Adipose tissue (tissue), 3 donors: ENCODE measurements around the gene BRDT. TPM values are rescaled to one million over a fixed set of nuclear protein-coding genes. Genes with fewer than 3 reads are reported as not detected.
"Not testable (repeated sequence)": the region's sequence is repeated elsewhere in the genome, so short reads cannot be mapped to it uniquely, and the experiment has no call there.

Source experiments
- H3K27ac ChIP-seq: one replicate; pipeline ENCODE4 v1.5.1; 2013; ENCODE audit warnings: low read depth, low read length
- WGBS, 3 donors: extraction: QIAGEN DNeasy Blood & Tissue Kit; methylation state at CpG; one replicate each; pipeline ENCODE4 v1.1.7; 2013; 5-methylcytosine and 5-hydroxymethylcytosine counted together
- polyA plus RNA-seq, 3 donors: library from polyadenylated mRNA; stranded (reverse); fragments of 200-250 nt; gene quantifications; one replicate each; pipeline ENCODE4 v1.2.3, GENCODE V29; 2013
- donor health status: healthy with polysubstance abuse.
- donor health status: Bipolar disorder and iron deficiency.
- donor health status: healthy.

Gene BRDT
- polyA plus RNA-seq, 3 donors = not detected

DNA sequence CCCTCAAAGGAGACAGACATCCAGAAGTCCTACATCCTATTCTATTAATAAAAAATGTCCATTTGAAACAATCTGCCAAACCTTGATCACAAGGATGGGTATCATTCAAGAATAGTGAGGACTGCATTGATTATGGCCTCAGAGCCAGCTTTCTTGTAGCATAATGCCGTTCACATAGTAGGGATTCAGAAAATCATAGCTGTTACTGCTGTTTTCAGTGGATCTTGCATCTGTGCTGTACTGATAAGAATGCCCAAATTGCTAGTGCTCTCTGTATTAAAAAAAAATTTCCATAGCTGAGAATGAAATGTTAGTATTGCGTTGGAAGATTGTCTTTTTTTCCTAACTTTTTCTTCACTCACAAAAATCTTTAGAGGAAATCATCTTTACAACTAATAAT is 19.1 kb downstream of the BRDT start:
- H3K27ac ChIP-seq = no peak overlapping the region
- WGBS, 3 donors = 71 to 90% (median 89%) methylated on average over 2 of the region's 2 CpGs

DNA sequence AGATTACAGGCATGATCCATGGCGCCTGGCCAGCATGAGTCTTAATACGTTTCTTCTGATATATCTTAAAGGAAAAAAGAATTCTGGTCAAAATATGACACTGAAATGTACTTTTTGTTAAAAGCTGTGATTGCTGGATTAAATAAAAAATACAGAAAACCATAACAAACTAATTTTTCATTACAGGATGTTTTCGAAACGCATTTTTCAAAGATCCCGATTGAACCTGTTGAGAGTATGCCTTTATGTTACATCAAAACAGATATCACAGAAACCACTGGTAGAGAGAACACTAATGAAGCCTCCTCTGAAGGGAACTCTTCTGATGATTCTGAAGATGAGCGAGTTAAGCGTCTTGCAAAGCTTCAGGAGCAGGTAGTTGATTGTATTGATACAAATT is 30.2 kb downstream of the BRDT start:
- H3K27ac ChIP-seq = no peak overlapping the region
- WGBS, 3 donors = 90 to 94% (median 94%) methylated on average over 7 of the region's 7 CpGs

DNA sequence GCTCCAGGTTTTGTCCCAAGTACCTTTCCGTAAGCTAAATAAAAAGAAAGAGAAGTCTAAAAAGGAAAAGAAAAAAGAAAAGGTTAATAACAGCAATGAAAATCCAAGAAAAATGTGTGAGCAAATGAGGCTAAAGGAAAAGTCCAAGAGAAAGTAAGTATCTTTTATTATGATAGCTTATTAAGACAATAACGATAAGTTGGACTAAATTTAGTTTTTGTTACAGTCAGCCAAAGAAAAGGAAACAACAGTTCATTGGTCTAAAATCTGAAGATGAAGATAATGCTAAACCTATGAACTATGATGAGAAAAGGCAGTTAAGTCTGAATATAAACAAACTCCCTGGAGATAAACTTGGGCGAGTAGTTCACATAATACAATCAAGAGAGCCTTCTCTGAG is 31.5 kb downstream of the BRDT start:
- WGBS, 3 donors = 70 to 79% (median 76%) methylated on average over 3 of the region's 3 CpGs

DNA sequence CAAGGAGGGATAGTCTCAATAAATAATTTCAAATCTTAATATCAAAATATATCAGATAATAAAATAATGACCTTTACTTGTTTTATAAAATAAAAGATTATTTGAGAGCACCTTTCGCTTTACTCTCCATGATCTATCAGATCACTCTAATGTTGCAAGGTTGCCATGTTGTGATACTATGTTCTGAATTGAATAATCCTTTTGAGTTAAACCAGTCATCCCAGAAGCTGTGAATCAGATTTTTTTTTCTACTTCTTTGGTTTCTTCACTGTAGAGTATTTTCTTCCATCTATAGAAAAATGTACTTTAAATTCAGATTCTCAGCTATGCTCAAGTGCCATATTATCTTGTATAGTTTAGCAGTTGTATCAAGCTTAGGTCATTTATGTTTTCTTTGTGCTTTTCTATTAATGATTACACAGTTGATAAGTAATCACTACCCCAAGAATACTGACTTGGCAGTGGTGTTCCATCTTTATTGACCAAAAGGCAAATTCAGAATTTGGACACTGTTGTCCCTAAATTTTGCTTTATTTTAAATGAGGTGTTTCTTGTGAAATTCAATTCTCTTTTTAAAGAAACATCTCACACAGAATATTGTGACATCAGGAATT is 32.9 kb downstream of the BRDT start:
- WGBS, 3 donors = 54 to 63% (median 55%) methylated on average over 1 of the region's 1 CpG
- no peak overlapping the region for H3K27ac ChIP-seq

More for the DNA sequence above, 31.5 kb downstream of the BRDT start:
- H3K27ac ChIP-seq = no peak overlapping the region

DNA sequence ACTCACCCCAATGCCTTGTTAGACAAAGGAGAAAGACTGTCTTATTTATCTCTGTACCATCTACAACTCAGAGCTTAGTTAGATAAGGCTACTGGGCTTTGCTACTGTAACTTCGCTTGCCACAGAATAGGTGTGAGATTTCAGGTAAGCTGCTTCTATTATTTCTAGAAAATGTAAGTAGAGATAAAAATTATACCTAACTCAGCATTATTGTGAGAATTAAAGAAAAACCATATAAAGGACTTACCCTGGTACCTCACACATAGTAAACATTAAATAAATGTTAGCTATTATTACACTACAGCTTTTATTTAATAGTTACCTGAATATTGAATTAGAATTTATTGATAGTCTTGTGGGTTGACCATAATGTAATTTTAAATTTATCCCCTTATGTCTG is 44.1 kb downstream of the BRDT start:
- WGBS, 3 donors = 91 to 100% (median 92%) methylated on average over 1 of the region's 1 CpG

DNA sequence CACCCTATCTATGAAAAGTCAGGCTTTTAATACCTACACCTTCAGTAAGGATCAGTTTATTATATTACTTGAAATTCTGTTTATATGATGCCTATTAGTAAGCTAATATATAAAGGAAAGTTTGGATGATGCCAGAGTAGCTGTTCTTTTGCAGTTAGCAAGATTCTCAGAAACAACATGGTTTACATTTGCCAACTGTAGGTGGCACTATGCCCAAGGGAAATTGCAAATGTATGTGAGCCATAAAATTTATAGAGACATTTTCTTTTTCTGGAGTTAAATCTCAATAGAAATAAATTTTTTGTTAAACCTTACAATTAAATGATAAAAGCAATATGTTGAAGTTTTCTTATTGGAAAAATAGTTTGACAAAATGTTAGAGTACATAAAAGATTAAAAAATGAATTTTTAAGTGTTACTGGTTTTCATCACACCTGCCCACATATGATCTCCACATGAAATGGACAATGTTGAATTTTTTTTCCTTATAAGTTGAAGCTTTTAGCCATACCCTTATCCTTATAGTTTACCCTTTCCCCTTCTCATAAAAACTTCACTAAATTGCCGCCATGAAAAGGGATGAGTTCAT is 48.5 kb downstream of the BRDT start:
- 68 to 83% (median 74%) methylated on average over 1 of the region's 1 CpG for WGBS, 3 donors
- no peak overlapping the region for H3K27ac ChIP-seq

More for the DNA sequence above, 44.1 kb downstream of the BRDT start:
- H3K27ac ChIP-seq = no peak overlapping the region

DNA sequence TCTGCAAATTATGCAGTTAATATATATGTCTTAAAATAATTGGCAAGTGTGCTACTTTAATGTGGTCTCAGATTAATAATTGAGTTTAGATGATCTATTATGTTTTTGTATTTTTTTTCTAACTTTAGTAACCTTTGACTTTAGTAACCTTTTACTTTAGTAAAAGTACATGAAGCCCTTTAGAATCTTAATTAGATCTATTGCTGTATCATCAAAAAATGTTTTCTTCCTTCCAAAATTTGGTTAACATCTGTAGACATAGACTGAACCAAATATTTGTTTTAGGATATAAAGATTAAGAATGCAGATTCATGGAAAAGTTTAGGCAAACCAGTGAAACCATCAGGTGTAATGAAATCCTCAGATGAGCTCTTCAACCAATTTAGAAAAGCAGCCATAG is 54.9 kb downstream of the BRDT start:
- H3K27ac ChIP-seq = no peak overlapping the region

DNA sequence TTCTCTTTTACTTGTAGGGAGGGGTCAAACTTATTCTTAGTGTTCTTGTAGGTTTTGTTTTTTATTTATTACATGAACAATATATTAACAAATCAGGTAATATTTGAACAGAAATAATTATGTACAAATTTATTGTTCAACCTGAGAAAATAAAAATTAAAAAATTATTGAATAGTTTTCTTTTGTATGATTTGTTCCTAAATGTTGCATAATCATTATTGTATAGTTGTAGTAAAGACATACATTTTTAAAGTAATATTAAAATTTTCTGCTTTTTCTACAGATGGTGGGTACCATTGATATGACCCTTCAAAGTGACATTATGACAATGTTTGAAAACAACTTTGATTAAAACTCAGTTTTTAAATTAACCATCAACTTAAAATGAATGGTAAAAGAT is 64.7 kb downstream of the BRDT start:
- no peak overlapping the region for H3K27ac ChIP-seq

DNA sequence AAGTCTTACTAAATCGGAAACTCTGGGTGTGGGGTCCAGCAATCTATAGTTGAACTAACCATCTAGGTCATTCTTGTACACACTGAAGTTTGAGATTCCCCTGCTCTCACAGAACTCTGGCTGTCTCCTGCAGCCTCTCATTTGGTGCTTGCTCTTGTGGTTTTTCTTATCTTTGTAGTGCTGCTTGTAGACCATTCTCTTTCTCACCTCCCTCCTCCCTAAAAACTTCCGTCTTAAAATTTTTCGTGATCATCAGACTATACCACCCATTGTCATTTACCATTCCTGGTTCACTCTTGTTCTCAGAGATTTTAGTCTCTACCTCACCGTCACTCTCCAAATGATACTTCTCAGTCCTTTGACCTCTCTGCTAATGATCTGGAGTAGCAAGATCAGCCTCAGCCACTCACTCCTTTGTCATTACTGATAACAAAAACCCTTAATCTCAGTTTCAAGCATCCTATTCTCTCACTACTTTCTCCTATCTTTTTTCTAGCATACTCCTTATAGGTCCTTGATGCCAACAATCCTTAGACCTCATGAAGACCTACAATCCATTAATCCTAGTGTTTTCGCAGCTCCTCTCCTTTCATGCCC is 67.6 kb downstream of the BRDT start:
- H3K27ac ChIP-seq = no peak overlapping the region
- WGBS, 3 donors = 68 to 76% (median 73%) methylated on average over 5 of the region's 5 CpGs

DNA sequence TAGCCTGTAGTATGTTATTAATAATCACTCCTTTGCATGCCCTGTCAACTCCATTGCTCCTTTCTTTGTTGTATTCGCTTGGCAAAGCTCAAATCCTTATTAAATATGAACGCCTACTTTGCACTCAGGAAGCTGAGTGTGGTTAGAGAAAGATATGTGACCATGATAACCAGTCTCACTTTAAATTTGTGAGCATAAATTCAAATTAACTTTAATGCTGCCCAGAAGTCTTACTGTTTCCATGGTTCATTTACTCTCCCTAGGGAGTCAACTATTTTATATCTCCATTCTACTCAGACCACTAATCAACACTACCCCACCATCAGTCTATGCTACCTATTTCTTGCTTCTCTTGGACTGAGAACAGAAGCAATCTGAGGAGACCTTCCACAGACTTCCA is 68.5 kb downstream of the BRDT start:
- 53 to 60% (median 57%) methylated on average over 2 of the region's 2 CpGs for WGBS, 3 donors
- H3K27ac ChIP-seq = no peak overlapping the region

DNA sequence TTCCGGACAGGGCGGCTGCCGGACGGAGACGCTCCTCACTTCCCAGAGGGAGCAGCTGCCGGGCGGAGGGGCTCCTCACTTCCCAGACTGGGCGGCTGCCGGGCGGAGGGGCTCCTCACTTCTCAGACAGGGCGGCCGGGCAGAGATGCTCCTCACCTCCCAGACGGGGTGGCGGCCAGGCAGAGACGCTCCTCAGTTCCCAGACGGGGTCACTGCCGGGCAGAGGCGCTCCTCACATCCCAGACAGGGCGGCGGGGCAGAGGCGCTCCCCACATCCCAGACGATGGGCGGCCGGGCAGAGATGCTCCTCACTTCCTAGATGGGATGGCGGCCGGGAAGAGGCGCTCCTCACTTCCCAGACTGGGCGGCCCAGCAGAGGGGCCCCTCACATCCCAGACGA is 76.8 kb downstream of the BRDT start:
- H3K27ac ChIP-seq = not testable (repeated sequence)
- 93 to 99% (median 93%) methylated on average over 15 to 29 of the region's 29 CpGs for WGBS, 3 donors

DNA sequence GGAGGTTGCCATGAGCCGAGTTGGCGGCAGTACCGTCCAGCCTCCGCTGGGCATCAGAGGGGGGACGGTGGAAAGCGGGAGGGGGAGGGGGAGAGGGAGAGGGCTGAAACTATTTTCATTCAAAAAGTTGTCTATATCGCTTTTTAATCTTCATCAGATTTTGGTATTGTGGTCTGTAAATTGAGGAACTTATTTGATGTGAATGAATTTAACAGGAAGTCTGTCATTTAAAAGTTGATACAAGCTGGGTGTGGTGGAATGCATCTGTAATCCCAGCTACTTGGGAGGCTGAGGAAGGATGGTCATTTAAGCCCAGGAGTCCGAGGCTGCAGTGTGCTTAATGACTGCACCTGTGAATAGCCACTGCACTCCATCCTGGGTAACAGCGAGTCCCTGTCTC is 77.6 kb downstream of the BRDT start:
- H3K27ac ChIP-seq = no peak overlapping the region
- 84 to 92% (median 89%) methylated on average over 9 of the region's 9 CpGs for WGBS, 3 donors

DNA sequence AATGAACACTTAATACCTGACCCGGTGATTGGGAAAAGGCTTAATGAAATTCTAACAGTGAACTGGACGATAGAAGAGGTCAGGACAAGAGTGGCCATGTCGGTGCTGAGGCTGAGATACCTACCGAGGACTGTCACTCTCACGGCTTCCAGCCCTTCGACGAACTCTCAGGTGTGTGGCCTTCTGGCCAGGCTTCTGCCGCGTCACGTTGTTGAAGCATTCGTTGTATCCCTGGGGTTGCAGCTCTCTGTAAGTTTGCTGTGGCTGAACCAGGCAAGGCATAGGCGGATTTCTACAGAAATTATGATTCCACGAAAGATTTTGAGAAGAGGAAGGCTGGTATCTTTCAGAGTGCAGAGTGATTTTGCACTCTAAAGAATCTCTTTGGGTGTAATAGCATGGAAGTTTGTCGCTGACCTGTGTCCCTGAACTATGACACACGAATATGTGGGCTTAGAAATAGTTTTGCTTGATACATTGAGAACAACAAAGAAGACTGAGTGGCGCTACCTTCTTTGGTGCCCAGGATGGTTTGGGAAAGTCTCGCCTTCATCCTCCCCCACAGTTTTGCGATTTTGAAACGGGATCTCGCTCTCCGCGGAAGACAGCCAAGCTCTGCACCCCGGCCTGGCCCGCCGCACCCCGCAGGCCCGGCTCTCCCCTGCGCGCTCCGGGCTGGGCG is 80.2 kb downstream of the BRDT start:
- 39 to 43% (median 43%) methylated on average over 30 to 31 of the region's 31 CpGs for WGBS, 3 donors
- no peak overlapping the region for H3K27ac ChIP-seq

DNA sequence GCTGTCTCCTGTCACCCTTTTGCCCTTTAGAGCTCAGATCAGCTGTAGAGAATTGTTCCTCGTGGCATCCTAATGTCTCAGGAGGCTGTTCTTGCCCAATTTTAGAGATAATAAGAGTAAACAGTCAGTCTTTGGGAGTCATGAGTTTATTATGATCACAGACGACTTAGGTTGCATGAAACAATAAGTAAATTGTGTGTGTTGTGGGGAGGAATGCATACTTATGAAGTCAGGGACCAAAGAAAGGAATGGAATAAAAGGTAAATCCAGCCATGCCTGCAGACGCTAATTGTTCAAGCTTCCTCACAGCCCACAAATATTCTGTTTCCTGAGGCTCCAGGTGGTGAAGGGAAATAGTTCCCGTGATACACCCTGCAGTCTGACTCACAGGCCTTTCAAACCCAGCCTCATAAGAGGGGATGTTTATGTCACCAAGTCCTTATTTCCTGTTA is 81.5 kb downstream of the BRDT start:
- 24 to 28% (median 26%) methylated on average over 4 of the region's 4 CpGs for WGBS, 3 donors
- H3K27ac ChIP-seq = no peak overlapping the region

DNA sequence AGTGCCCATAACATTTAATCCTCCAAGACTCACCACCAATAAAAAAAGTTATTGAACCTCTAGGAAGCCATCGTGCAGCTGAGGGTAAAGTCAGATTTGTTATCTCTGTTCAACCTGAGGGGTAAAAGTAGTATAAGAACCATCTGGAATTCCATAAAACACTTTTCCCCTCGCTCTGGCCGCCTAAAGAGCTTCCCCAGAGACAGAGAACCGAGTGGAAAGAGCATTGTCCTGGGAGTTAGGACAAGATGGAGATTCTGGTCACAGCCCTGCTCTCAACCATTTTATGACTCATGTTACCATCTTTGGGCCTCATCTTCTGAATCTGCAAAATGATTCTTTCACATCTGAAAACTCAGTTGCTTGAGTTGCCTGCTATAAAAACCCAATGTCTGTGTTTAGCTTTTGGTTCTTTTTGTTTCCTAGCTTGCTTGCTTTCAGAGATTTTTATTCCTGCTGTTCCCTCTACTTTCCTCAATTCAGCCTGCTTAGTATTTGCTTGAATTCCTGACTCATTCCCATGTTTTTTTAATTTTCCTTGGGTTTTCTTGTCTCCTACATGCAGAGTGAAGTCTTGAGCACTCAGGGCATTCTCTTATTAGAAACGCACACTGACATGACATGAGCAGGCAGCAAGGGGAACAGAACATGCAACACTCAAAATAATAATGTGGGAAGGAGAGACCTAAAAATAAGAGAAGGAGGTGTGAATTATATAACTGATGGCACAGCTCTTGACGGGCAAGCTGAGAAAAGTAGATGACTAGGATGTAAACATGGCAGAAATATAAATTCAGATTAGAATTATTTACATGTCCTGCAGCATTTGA is 82.3 kb downstream of the BRDT start:
- WGBS, 3 donors = 81 to 92% (median 84%) methylated on average over 6 of the region's 6 CpGs
- H3K27ac ChIP-seq = no peak overlapping the region

DNA sequence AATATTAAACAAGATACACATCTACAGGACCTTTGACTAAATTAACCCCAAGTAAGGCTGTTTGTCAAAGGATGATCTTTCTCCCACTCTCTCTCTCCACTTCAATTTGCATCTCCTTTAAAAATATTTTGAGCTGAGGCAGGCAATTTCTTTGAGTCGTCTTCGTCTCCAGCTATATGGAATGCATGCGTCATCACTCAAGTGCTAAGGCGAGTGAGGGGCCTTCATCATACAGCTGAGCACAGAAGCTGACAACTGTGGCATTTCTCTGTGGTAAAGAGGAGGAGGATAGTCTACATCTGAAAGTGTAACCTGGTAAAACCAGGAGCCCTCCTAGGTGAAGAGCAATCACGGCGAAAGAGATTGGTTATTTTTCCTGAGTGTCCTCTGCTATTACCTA is 88.2 kb downstream of the BRDT start:
- 77 to 84% (median 77%) methylated on average over 6 of the region's 6 CpGs for WGBS, 3 donors
- no peak overlapping the region for H3K27ac ChIP-seq

DNA sequence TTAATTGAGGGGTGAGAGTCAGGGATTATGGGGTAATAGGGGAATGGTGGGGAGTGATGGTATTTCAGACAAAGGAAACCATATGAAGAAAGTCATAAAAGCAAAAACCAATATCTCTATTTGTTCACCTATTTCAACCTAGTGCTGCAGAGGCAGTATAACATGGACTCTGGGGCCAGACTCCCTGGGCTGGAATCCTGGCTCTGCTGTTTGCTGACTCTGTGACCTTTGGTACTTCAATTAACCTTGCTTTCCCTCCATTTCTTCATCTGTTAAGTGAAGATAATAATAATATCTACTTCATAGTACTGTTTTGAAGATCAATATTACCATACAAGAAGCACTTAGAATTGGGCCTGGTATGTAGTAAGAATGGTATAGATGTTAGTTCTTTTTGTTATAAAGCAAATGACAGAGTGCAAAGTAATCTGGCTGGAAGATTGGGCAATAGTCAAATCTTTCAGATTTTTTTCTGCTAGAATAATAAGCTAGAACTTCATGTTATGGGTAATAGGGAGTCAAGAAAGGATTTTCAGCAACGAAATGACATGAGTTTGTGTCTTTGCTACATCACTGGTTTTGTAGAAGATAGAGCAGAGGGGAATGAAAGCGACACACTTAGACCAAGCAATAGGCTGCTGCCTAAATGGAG is 89.6 kb downstream of the BRDT start:
- WGBS, 3 donors = 85 to 92% (median 88%) methylated on average over 2 of the region's 2 CpGs
- H3K27ac ChIP-seq = no peak overlapping the region

DNA sequence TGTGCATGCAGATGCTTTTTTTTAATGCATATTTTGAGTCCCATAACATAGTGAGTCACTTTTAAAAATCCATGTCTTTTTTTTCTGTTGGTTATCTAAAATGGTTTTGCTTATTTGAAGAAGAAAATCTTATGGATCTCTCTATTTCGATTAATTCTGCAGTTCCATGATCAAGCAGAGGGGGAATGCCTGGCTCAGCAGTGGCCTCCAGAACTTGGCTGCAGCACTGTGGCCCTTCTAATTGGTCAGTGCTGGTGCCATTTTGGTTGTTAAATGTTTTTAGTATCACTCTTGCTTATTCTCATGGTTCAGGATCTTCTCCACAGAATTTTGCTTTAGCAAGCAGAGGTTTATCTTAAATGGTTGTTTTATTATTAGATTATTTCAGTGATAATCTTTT is 91.8 kb downstream of the BRDT start:
- H3K27ac ChIP-seq = no peak overlapping the region
- WGBS, 3 donors = 83 to 100% (median 92%) methylated on average over 1 of the region's 1 CpG
